ENCODE results near the gene ADARB2.
"Not testable (repeated sequence)": the region's sequence is repeated elsewhere in the genome, so short reads cannot be mapped to it uniquely, and the experiment has no call there.

The ADARB2 gene

DNA sequence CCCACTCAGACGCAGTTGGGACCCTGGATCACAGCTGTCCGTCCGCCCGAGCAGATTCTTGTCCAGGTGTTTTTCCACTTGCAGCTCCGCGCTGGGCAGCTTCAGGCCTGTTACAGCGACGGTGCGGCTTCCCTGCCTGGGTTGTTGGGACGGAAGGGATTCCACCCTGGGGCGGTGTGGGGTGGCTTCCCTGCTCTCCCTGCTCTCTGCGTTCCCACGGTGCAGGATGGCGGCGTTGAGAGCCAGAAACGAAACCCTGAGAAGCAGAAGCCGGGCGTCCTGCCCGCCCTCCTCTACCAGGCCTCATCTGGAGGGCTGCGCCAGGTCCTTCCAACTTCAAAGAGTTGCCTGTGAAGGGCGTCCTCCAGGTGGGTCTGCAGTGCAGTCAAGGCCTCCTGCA lies 194.4 kb downstream of the ADARB2 start:
- ChIA-PET CTCF (no interaction called here), POLR2A (no interaction called here)

DNA sequence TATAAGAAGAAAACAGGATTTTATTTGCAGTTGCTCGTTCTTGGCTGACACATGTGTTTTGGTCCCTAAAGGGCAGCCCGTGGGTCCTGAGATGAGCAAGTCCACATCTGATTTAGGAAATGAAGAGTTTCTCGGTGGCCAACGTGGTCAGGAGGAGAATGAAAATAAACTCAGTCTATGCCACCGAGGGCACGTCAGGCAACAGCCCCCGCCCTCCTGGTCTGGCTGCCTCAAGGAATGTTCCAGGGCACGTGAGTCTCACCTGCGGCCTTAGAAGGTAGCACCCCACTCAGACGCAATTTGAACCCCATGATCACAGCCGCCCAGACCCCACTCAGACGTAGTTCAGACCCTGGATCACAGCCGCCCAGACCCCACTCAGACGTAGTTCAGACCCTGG lies 197.2 kb downstream of the ADARB2 start:
- TF ChIP-seq, protein P1, sequence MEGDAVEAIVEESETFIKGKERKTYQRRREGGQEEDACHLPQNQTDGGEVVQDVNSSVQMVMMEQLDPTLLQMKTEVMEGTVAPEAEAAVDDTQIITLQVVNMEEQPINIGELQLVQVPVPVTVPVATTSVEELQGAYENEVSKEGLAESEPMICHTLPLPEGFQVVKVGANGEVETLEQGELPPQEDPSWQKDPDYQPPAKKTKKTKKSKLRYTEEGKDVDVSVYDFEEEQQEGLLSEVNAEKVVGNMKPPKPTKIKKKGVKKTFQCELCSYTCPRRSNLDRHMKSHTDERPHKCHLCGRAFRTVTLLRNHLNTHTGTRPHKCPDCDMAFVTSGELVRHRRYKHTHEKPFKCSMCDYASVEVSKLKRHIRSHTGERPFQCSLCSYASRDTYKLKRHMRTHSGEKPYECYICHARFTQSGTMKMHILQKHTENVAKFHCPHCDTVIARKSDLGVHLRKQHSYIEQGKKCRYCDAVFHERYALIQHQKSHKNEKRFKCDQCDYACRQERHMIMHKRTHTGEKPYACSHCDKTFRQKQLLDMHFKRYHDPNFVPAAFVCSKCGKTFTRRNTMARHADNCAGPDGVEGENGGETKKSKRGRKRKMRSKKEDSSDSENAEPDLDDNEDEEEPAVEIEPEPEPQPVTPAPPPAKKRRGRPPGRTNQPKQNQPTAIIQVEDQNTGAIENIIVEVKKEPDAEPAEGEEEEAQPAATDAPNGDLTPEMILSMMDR (IDR thresholded peaks at IDR 0.05; ENCODE audit: control extremely low read depth, extremely low read depth, low read depth, missing control alignments) = no peak
- POLR2A ChIA-PET = no interaction called here
- CTCF ChIA-PET = no interaction called here
- DNase-seq (ENCODE audit: extremely low spot score) = no peak

More for the DNA sequence above, 194.4 kb downstream of the ADARB2 start:
- TF ChIP-seq, protein P1 (IDR thresholded peaks at IDR 0.05; ENCODE audit: control extremely low read depth, extremely low read depth, low read depth, missing control alignments) = no peak
- DNase-seq (ENCODE audit: extremely low spot score) = no peak

DNA sequence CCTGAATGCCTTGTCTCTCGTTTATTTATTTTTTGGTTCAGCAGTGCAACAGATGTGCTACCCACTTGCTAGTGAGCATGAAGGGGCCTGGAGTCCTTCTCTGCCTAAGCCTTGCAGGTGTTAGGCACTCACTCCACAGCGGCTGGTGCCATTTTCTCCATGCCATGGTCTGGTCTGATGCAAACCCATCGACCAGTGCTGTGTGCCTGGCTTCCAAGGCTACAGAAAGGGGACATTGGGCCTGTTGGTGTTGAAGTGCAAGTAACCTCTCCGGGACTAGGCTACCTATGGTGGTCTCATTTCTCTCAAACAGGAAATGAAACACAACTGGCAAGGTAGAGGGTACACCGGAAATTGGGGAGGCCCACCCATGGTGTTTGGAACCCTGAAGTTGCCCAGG lies 198.1 kb downstream of the ADARB2 start:
- POLR2A ChIA-PET = no interaction called here
- TF ChIP-seq, protein P1 (IDR thresholded peaks at IDR 0.05; ENCODE audit: control extremely low read depth, extremely low read depth, low read depth, missing control alignments) = no peak
- no peak for DNase-seq (ENCODE audit: extremely low spot score)
- CTCF ChIA-PET = no interaction called here

DNA sequence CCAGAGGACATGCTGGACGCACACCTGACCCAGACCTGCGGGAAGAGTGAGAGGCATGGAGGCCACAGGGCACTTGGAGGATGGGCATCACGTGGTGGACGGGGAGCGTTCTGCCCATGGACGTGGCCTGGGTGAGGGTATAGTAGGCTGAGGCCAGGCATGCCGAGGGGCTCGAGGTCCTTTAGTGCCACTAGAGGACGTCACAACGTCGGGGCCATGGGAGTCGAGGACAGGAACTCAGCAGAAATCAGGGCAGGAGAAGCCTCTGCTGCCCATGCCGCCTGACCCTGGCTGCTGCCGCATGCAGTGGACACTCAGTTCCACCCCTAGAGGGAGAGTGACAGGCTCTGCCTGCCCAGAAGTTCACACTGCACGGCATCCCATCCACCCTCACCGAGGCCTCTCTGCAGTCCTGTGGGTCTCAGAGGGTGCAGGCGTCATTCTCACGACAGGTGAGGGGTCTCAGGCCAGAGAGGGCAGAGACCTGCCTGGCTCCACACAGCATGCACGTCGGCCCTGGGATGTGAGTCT lies 198.7 kb downstream of the ADARB2 start:
- TF ChIP-seq, protein P1 (IDR thresholded peaks at IDR 0.05; ENCODE audit: control extremely low read depth, extremely low read depth, low read depth, missing control alignments) = no peak
- ChIA-PET CTCF (no interaction called here), POLR2A (no interaction called here)

DNA sequence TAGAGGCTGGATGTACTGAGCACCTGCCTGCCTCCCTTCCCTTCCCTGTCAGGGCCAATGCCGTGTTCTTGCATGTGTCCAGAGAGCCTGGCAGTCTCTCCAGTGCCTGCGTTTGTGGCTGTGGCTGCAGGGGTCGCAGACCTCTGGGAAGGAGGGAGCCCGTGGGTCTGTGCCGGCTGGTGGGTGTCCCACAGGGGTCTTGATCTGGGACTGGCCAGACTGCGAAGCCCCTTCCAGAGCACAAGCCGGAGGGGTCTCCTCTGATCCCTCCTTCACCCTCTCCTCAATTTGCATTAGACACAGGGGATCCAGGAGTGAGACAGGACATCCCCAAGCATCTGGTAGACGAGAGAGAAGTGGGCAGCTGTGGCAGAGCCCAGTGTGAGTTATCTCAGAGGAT lies 199.2 kb downstream of the ADARB2 start:
- POLR2A ChIA-PET = no interaction called here
- DNase-seq (ENCODE audit: extremely low spot score) = no peak
- CTCF ChIA-PET = no interaction called here
- TF ChIP-seq, protein P1 (IDR thresholded peaks at IDR 0.05; ENCODE audit: control extremely low read depth, extremely low read depth, low read depth, missing control alignments) = no peak

More for the DNA sequence above, 198.7 kb downstream of the ADARB2 start:
- DNase-seq (ENCODE audit: extremely low spot score) = no peak

DNA sequence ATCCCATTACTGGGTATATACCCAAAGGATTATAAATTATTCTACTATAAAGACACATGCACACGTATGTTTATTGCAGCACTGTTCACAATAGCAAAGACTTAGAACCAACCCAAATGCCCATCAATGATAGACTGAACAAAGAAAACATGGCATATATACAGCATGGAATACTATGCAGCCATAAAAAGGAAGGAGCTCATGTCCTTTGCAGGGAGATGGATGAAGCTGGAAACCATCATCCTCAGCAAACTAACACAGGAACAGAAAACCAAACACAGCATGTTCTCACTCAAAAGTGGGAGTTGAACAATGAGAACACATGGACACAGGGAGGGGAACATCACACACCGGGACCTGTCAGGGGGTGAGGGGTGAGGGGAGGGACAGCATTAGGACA lies 199.9 kb downstream of the ADARB2 start:
- POLR2A ChIA-PET; DNase-seq (ENCODE audit: extremely low spot score); CTCF ChIA-PET: not testable (repeated sequence)

DNA sequence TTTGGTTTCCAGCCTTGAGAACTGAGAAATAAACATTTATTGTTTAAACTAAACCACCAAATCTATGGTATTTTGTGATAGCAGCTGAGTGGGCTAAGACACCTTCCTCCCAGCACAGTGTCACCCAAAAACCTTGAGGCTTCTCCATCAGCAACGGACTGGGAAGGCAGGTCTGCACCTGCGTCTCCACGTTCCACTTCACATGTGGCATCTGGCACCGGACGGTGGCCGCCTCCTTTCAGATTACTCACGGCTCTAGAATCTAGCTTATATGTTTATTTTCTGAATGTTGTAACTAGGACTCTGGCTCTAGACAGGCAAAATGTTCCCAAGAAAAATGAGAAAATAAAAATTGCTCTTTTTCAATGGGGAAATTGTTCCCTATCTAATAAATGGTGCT lies 201.0 kb downstream of the ADARB2 start:
- CTCF ChIA-PET = no interaction called here
- POLR2A ChIA-PET = no interaction called here
- TF ChIP-seq, protein P1 (IDR thresholded peaks at IDR 0.05; ENCODE audit: control extremely low read depth, extremely low read depth, low read depth, missing control alignments) = no peak
- DNase-seq (ENCODE audit: extremely low spot score) = no peak

Data from GM10248 (cell line).